Measurements from ENCODE around the gene JOSD1.

DNA sequence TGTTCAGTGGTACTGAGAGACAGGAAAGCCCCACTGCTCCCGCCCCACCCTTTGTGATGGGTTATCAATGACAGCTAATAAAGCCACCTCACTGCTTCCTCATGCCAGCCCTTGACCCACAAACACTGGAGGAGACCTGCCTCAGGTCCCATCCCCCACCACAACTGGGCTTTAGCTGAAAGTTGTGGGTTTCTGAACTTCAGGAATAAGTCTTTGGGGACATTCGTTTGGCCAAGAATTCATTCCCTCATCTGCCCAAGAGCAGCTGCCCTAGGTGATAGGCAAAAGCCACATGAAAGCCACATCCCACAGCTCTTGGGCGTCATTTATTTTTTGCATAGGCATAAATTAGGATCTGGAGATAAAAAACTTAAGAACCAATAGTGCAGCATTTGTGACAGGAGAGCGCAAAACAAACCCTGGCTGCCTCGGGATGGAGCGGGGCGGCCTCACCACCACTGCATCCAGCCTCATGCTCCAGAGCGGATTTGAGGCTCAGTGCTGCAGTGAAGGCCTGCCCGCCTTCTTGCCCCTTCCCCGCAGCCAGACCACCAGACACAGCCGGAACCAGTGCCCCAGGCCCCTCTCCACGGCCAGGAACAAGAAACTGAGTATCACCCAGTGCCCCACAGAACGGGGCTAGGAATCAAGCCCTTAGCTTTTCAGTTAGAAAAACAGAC is 33.8 kb upstream of the JOSD1 start:
- TF ChIP-seq, protein P1, sequence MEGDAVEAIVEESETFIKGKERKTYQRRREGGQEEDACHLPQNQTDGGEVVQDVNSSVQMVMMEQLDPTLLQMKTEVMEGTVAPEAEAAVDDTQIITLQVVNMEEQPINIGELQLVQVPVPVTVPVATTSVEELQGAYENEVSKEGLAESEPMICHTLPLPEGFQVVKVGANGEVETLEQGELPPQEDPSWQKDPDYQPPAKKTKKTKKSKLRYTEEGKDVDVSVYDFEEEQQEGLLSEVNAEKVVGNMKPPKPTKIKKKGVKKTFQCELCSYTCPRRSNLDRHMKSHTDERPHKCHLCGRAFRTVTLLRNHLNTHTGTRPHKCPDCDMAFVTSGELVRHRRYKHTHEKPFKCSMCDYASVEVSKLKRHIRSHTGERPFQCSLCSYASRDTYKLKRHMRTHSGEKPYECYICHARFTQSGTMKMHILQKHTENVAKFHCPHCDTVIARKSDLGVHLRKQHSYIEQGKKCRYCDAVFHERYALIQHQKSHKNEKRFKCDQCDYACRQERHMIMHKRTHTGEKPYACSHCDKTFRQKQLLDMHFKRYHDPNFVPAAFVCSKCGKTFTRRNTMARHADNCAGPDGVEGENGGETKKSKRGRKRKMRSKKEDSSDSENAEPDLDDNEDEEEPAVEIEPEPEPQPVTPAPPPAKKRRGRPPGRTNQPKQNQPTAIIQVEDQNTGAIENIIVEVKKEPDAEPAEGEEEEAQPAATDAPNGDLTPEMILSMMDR (IDR thresholded peaks at IDR 0.05) = no peak
- TF ChIP-seq POLR2A (IDR thresholded peaks at IDR 0.05) = no peak
